ENCODE results near the gene CCDC97.
A peak's percentile ranks its signal among the peaks of the same experiment; 100 is the strongest.

GRCh38 chr19:41308450-41309179 lies 1.4 kb upstream of the CCDC97 start:
- TF ChIP-seq CTCF (IDR thresholded peaks at IDR 0.05 in 8 of 11, conservative IDR thresholded peaks at IDR 0.05 in 3 of 11) (peak; percentile 91 to 100 (median 99)), POLR2AphosphoS5 (IDR thresholded peaks at IDR 0.05) (peak in 2 of 3 donors; percentile 59 to 91), POLR2A (IDR thresholded peaks at IDR 0.05) (no peak)

Data from spleen (tissue), 7 donors.